NCI-H1436 treated with DMSO at 0.1 percent for 48 hours (cell line): ENCODE results near the gene TCF7.

Experiments
- DNase-seq: peaks from one replicate; lab custom pipeline; 2025; lab: John Stamatoyannopoulos, UW

Gene TCF7

GRCh38 chr5:134177369-134178095 lies 63.1 kb downstream of the TCF7 start:
- DNase-seq = no peak

- no peak for DNase-seq
These were observed 63.6 kb downstream of the TCF7 start for GRCh38 chr5:134178096-134178419.

- DNase-seq = no peak
These were observed 69.0 kb downstream of the TCF7 start for GRCh38 chr5:134183481-134183880.

- no peak for DNase-seq
These were observed 70.0 kb downstream of the TCF7 start for GRCh38 chr5:134184155-134185135.

GRCh38 chr5:134188092-134188491 lies 73.6 kb downstream of the TCF7 start:
- no peak for DNase-seq

GRCh38 chr5:134189031-134189430 lies 74.5 kb downstream of the TCF7 start:
- no peak for DNase-seq

GRCh38 chr5:134195666-134196065 lies 81.2 kb downstream of the TCF7 start:
- no peak for DNase-seq
